ENCODE data around the gene PLCL2. TPM values are rescaled to one million over a fixed set of nuclear protein-coding genes. Genes with fewer than 3 reads are reported as not detected.

Gene PLCL2
- 9.4 TPM for polyA plus RNA-seq (2013, experiment 1 of 2)
- 8.6 TPM for polyA plus RNA-seq (2013, experiment 2 of 2)

- peak within 1 kb of the TSS; percentile 39 for H3K9ac ChIP-seq (ENCODE audit: low read depth, low read length)
Measured at GRCh38 chr3:16884748-16885592, at the start of gene PLCL2. PLCL2 (plus strand) TSS chr3:16884955; CDS start chr3:16885040, 85 bp downstream.

GRCh38 chr3:16836505-16837237 is 48.1 kb upstream of the PLCL2 start:
- no peak overlapping the region for H3K4me3 ChIP-seq (ENCODE audit: low read length)
- WGBS, result 80% methylated on average over 3 of the region's 4 CpGs

More at GRCh38 chr3:16884748-16885592, at the start of gene PLCL2:
- H3K4me1 ChIP-seq (ENCODE audit: insufficient read depth, low read length), result peaks cover 39% of the 10 kb centered on the region
- no peaks in the 10 kb centered on the region for H3K36me3 ChIP-seq (ENCODE audit: insufficient read depth, low read length)
- no peaks in the 10 kb centered on the region for H3K9me3 ChIP-seq (ENCODE audit: insufficient read depth, low read depth, low read length)
- H3K27ac ChIP-seq (ENCODE audit: low read depth, low read length), result no peak within 1 kb of the TSS
- H3K27me3 ChIP-seq (ENCODE audit: insufficient read depth, low read length), result peaks cover 63% of the 10 kb centered on the region
- H3K4me3 ChIP-seq (ENCODE audit: low read length), result peak within 1 kb of the TSS; percentile 58
- under 1% methylated on average over 84 of the region's 87 CpGs for WGBS

GRCh38 chr3:16837602-16838001 is 47.2 kb upstream of the PLCL2 start:
- 88% methylated on average over 7 of the region's 7 CpGs for WGBS
- H3K4me1 ChIP-seq (ENCODE audit: insufficient read depth, low read length), result peaks cover 18% of the 10 kb centered on the region
- no peaks in the 10 kb centered on the region for H3K36me3 ChIP-seq (ENCODE audit: insufficient read depth, low read length)
- H3K4me3 ChIP-seq (ENCODE audit: low read length), result no peak overlapping the region
- no peak overlapping the region for H3K9ac ChIP-seq (ENCODE audit: low read depth, low read length)
- no peaks in the 10 kb centered on the region for H3K9me3 ChIP-seq (ENCODE audit: insufficient read depth, low read depth, low read length)
- H3K27ac ChIP-seq (ENCODE audit: low read depth, low read length), result no peak overlapping the region
- H3K27me3 ChIP-seq (ENCODE audit: insufficient read depth, low read length), result no peaks in the 10 kb centered on the region

More at GRCh38 chr3:16836505-16837237, 48.1 kb upstream of the PLCL2 start:
- Histone ChIP-seq H3K27me3 (ENCODE audit: insufficient read depth, low read length) (no peaks in the 10 kb centered on the region), H3K27ac (ENCODE audit: low read depth, low read length) (no peak overlapping the region), H3K36me3 (ENCODE audit: insufficient read depth, low read length) (no peaks in the 10 kb centered on the region), H3K9me3 (ENCODE audit: insufficient read depth, low read depth, low read length) (no peaks in the 10 kb centered on the region), H3K9ac (ENCODE audit: low read depth, low read length) (no peak overlapping the region), H3K4me1 (ENCODE audit: insufficient read depth, low read length) (peaks cover 9% of the 10 kb centered on the region)

- no peaks in the 10 kb centered on the region for H3K36me3 ChIP-seq (ENCODE audit: insufficient read depth, low read length)
- H3K4me1 ChIP-seq (ENCODE audit: insufficient read depth, low read length), result peaks cover 21% of the 10 kb centered on the region
- H3K27me3 ChIP-seq (ENCODE audit: insufficient read depth, low read length), result no peaks in the 10 kb centered on the region
- 97% methylated on average over 1 of the region's 1 CpG for WGBS
- no peaks in the 10 kb centered on the region for H3K9me3 ChIP-seq (ENCODE audit: insufficient read depth, low read depth, low read length)
- no peak overlapping the region for H3K9ac ChIP-seq (ENCODE audit: low read depth, low read length)
- no peak overlapping the region for H3K4me3 ChIP-seq (ENCODE audit: low read length)
- no peak overlapping the region for H3K27ac ChIP-seq (ENCODE audit: low read depth, low read length)
Measured at GRCh38 chr3:16838561-16838960, 46.2 kb upstream of the PLCL2 start.

- Histone ChIP-seq H3K4me3 (ENCODE audit: low read length) (no peak overlapping the region), H3K9me3 (ENCODE audit: insufficient read depth, low read depth, low read length) (no peaks in the 10 kb centered on the region), H3K27ac (ENCODE audit: low read depth, low read length) (no peak overlapping the region), H3K9ac (ENCODE audit: low read depth, low read length) (no peak overlapping the region), H3K4me1 (ENCODE audit: insufficient read depth, low read length) (peaks cover 21% of the 10 kb centered on the region), H3K36me3 (ENCODE audit: insufficient read depth, low read length) (no peaks in the 10 kb centered on the region), H3K27me3 (ENCODE audit: insufficient read depth, low read length) (no peaks in the 10 kb centered on the region)
- 91% methylated on average over 10 of the region's 10 CpGs for WGBS
Measured at GRCh38 chr3:16839271-16840100, 45.3 kb upstream of the PLCL2 start.

- Histone ChIP-seq H3K9ac (ENCODE audit: low read depth, low read length) (no peak overlapping the region), H3K4me3 (ENCODE audit: low read length) (no peak overlapping the region), H3K27ac (ENCODE audit: low read depth, low read length) (no peak overlapping the region), H3K9me3 (ENCODE audit: insufficient read depth, low read depth, low read length) (no peaks in the 10 kb centered on the region), H3K36me3 (ENCODE audit: insufficient read depth, low read length) (no peaks in the 10 kb centered on the region), H3K4me1 (ENCODE audit: insufficient read depth, low read length) (peaks cover 21% of the 10 kb centered on the region), H3K27me3 (ENCODE audit: insufficient read depth, low read length) (no peaks in the 10 kb centered on the region)
- WGBS, result no CpG with 5 or more reads among the region's 1 CpG
Measured at GRCh38 chr3:16840101-16840424, 44.7 kb upstream of the PLCL2 start.

GRCh38 chr3:16841041-16841753 is 43.6 kb upstream of the PLCL2 start:
- no peaks in the 10 kb centered on the region for H3K36me3 ChIP-seq (ENCODE audit: insufficient read depth, low read length)
- no peak overlapping the region for H3K4me3 ChIP-seq (ENCODE audit: low read length)
- H3K4me1 ChIP-seq (ENCODE audit: insufficient read depth, low read length), result peaks cover 21% of the 10 kb centered on the region
- 90% methylated on average over 5 of the region's 7 CpGs for WGBS
- no peak overlapping the region for H3K9ac ChIP-seq (ENCODE audit: low read depth, low read length)
- H3K9me3 ChIP-seq (ENCODE audit: insufficient read depth, low read depth, low read length), result no peaks in the 10 kb centered on the region
- H3K27me3 ChIP-seq (ENCODE audit: insufficient read depth, low read length), result no peaks in the 10 kb centered on the region
- no peak overlapping the region for H3K27ac ChIP-seq (ENCODE audit: low read depth, low read length)

- Histone ChIP-seq H3K4me3 (ENCODE audit: low read length) (no peak overlapping the region), H3K9ac (ENCODE audit: low read depth, low read length) (no peak overlapping the region), H3K4me1 (ENCODE audit: insufficient read depth, low read length) (peaks cover 21% of the 10 kb centered on the region), H3K27ac (ENCODE audit: low read depth, low read length) (no peak overlapping the region), H3K27me3 (ENCODE audit: insufficient read depth, low read length) (no peaks in the 10 kb centered on the region), H3K36me3 (ENCODE audit: insufficient read depth, low read length) (no peaks in the 10 kb centered on the region), H3K9me3 (ENCODE audit: insufficient read depth, low read depth, low read length) (no peaks in the 10 kb centered on the region)
- 89% methylated on average over 3 of the region's 3 CpGs for WGBS
Measured at GRCh38 chr3:16841904-16842271, 42.9 kb upstream of the PLCL2 start.

- peaks cover 17% of the 10 kb centered on the region for H3K4me1 ChIP-seq (ENCODE audit: insufficient read depth, low read length)
- H3K9me3 ChIP-seq (ENCODE audit: insufficient read depth, low read depth, low read length), result no peaks in the 10 kb centered on the region
Measured at GRCh38 chr3:16842272-16843270, 42.2 kb upstream of the PLCL2 start.

GRCh38 chr3:16844222-16844621 is 40.5 kb upstream of the PLCL2 start:
- Histone ChIP-seq H3K9me3 (ENCODE audit: insufficient read depth, low read depth, low read length) (no peaks in the 10 kb centered on the region), H3K36me3 (ENCODE audit: insufficient read depth, low read length) (no peaks in the 10 kb centered on the region), H3K27me3 (ENCODE audit: insufficient read depth, low read length) (no peaks in the 10 kb centered on the region), H3K9ac (ENCODE audit: low read depth, low read length) (no peak overlapping the region), H3K4me3 (ENCODE audit: low read length) (no peak overlapping the region), H3K27ac (ENCODE audit: low read depth, low read length) (no peak overlapping the region), H3K4me1 (ENCODE audit: insufficient read depth, low read length) (peaks cover 16% of the 10 kb centered on the region)
- 90% methylated on average over 2 of the region's 2 CpGs for WGBS

More at GRCh38 chr3:16842272-16843270, 42.2 kb upstream of the PLCL2 start:
- Histone ChIP-seq H3K9ac (ENCODE audit: low read depth, low read length) (no peak overlapping the region), H3K4me3 (ENCODE audit: low read length) (no peak overlapping the region), H3K27ac (ENCODE audit: low read depth, low read length) (no peak overlapping the region), H3K27me3 (ENCODE audit: insufficient read depth, low read length) (no peaks in the 10 kb centered on the region), H3K36me3 (ENCODE audit: insufficient read depth, low read length) (no peaks in the 10 kb centered on the region)
- 81% methylated on average over 16 of the region's 16 CpGs for whole genome bisulfite sequencing
